Breast epithelium (tissue), 4 donors: ENCODE data around the gene PPP1R3A. TPM values are rescaled to one million over a fixed set of nuclear protein-coding genes. Genes with fewer than 3 reads are reported as not detected.

ENCODE experiments used
- DNase-seq, 2 donors: peaks; one replicate each; pipeline ENCODE4 v3.0.0-alpha.2; 2019; ENCODE audit warnings: low spot score in 2 of 2
- H3K27ac ChIP-seq, 2 donors: fragments of 200-600 bp; sonication (generic) in 1 of 2; one replicate each; pipeline ENCODE4 v1.5.1; 2016 to 2019; ENCODE audit warnings: mild to moderate bottlenecking in 1 of 2
- H3K27me3 ChIP-seq, 2 donors: fragments of 200-600 bp; sonication (generic) in 1 of 2; one replicate each; pipeline versions ENCODE4 v1.5.1 to v1.6.0; 2017 to 2019; ENCODE audit warnings: control low read depth in 1 of 2, mild to moderate bottlenecking in 1 of 2
- H3K36me3 ChIP-seq: fragments of 200-600 bp; one replicate; pipeline ENCODE4 v1.5.1; 2019
- H3K4me1 ChIP-seq, 2 donors: fragments of 200-600 bp; sonication (generic); one replicate each; pipeline ENCODE4 v1.5.1; 2016 to 2019; ENCODE audit warnings: control low read depth in 1 of 2
- H3K4me3 ChIP-seq, 3 donors: fragments of 200-600 bp; sonication (generic); 1 replicate in 2 of 3; 2 replicates in 1 of 3; pipeline ENCODE4 v1.5.1; 2016 to 2019; ENCODE audit warnings: mild to moderate bottlenecking in 3 of 3, moderate library complexity in 2 of 3
- H3K9me3 ChIP-seq, 2 donors: fragments of 200-600 bp; sonication (generic) in 1 of 2; one replicate each; pipeline ENCODE4 v1.5.1; 2016 to 2019; ENCODE audit warnings: control low read depth in 1 of 2
- POLR2A ChIP-seq: fragments of 450-650 bp; IDR thresholded peaks from one replicate; pipeline ENCODE4 v1.6.1; 2016; ENCODE audit warnings: antibody characterized with exemption, mild to moderate bottlenecking, moderate library complexity
- POLR2AphosphoS5 ChIP-seq, 3 donors: sonication (generic); formaldehyde crosslinking; IDR thresholded peaks; one replicate each; pipeline ENCODE4 v1.6.1; 2017; ENCODE audit warnings: antibody characterized with exemption in 3 of 3
- intact Hi-C: fragments of 100-400 bp; cut with DNase I; formaldehyde crosslinking; loops from one replicate; pipeline ENCODE4 v1.15.1; 2023; ENCODE audit warnings: low total_unique reads
- total RNA-seq, 3 donors: library from RNA; depleted of rRNA; stranded (reverse); fragments of >200 nt; gene quantifications; one replicate each; pipeline ENCODE4 v1.1.0, GENCODE V29; 2016
- TF ChIP-seq, protein P1 (sequence below), 3 donors: fragments of 450-650 bp; IDR thresholded peaks; one replicate each; pipeline ENCODE4 v1.5.1; 2016 to 2017; ENCODE audit warnings: antibody characterized with exemption in 3 of 3, mild to moderate bottlenecking in 3 of 3, moderate library complexity in 3 of 3

PPP1R3A gene
- total RNA-seq, 3 donors from 2014 or later, result not detected

DNA sequence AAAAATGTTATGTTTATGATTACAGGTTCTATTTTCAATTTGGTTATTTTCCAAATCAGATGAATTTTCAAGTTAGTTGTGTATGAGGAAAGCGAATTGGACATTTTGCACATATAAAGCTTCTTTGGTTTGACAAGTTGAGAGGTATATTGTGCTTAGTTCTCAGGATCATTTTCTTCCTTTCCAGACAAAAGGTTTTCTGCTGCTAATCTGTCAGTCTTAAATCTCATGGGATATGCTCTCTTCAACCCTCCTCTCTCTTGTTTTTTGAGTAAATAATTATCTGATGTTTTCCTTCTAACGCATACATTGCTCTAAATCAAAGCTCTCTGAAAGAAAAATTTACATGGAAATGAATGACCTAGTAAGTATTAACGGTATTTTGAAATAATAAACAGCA is 77.9 kb downstream of the PPP1R3A start:
- no peak for DNase-seq
- Histone ChIP-seq H3K9me3 (no peaks in the 10 kb centered on the region), H3K27me3 (no peaks in the 10 kb centered on the region), H3K36me3 (no peaks in the 10 kb centered on the region), H3K4me1 (no peaks in the 10 kb centered on the region), H3K4me3 (no peak overlapping the region), H3K27ac (no peak overlapping the region)
- TF ChIP-seq POLR2AphosphoS5 (IDR thresholded peaks at IDR 0.05), result no peak
- TF ChIP-seq, protein P1, sequence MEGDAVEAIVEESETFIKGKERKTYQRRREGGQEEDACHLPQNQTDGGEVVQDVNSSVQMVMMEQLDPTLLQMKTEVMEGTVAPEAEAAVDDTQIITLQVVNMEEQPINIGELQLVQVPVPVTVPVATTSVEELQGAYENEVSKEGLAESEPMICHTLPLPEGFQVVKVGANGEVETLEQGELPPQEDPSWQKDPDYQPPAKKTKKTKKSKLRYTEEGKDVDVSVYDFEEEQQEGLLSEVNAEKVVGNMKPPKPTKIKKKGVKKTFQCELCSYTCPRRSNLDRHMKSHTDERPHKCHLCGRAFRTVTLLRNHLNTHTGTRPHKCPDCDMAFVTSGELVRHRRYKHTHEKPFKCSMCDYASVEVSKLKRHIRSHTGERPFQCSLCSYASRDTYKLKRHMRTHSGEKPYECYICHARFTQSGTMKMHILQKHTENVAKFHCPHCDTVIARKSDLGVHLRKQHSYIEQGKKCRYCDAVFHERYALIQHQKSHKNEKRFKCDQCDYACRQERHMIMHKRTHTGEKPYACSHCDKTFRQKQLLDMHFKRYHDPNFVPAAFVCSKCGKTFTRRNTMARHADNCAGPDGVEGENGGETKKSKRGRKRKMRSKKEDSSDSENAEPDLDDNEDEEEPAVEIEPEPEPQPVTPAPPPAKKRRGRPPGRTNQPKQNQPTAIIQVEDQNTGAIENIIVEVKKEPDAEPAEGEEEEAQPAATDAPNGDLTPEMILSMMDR (IDR thresholded peaks at IDR 0.05), result no peak
- TF ChIP-seq POLR2A, result no peak
- intact Hi-C loops, result no loop called here

DNA sequence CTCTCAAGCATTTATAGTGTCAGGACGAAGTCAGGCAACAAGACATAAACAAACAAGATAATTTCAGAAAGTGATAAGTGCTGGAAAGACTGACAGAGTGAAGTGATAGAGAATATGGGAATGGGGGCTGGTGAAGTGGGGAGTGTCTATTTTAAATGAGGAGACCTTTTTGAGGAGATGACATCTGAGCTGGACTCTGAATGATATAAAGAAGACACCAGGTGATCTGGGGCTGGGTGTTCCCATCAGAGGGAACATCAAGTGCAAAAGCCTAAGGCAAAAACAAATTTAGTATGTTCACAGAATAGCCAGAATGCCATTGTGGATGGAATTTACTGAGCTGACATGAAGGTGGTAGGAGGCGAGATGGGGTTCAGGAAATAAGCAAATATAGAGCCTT is 83.4 kb downstream of the PPP1R3A start:
- Histone ChIP-seq H3K9me3 (no peaks in the 10 kb centered on the region), H3K4me3 (no peak overlapping the region), H3K4me1 (no peaks in the 10 kb centered on the region), H3K27me3 (no peaks in the 10 kb centered on the region), H3K27ac (no peak overlapping the region), H3K36me3 (no peaks in the 10 kb centered on the region)
- intact Hi-C loops, result no loop called here
- no peak for DNase-seq
- TF ChIP-seq POLR2AphosphoS5 (IDR thresholded peaks at IDR 0.05), result no peak
- TF ChIP-seq, protein P1 (IDR thresholded peaks at IDR 0.05), result no peak
- no peak for TF ChIP-seq POLR2A

DNA sequence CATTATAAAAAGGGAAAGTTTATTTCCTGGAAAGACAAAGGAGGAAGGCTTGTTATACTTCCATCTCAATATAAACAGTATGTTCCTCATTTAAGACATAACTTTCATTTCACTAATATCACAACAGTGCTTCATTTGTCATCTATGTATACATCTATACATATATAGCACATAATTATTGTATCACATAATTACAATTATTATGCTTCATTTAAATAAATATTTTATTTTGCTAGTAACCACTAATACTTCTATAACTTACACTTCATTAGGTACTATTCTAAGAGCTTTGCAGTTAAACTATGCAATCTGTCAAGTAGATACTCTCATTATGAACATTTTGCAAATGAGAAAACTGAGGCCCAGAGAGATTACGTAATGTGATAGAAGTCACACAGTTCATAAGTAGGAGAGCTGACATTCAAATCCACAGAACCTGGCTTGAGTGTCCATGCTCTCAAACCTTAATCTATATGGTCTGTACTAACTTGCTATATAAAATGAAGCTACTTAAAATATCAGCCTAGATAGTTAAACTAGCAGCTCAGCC is 86.5 kb downstream of the PPP1R3A start:
- Histone ChIP-seq H3K36me3 (no peaks in the 10 kb centered on the region), H3K27ac (no peak overlapping the region)
- no peak for TF ChIP-seq POLR2AphosphoS5 (IDR thresholded peaks at IDR 0.05)
- TF ChIP-seq POLR2A, result no peak

DNA sequence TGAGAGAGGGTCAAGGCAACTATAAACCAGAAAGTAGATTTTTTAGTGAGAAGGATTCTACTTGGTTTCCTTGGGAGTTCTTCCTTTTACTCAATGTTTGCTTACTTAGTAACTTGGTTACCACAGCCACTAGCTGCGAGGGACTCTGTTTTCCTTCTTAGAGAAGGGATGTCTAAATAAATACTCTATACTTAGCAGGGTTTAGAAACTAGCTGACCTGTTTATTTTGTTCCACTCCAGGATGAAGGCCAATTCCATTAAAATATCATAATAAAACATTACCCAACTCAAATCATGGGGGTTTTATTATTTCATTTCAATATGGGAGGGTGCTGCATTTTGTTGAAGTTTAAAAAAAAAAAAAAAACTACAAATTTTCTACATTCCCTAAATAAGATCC is 87.3 kb downstream of the PPP1R3A start:
- H3K9me3 ChIP-seq, result no peaks in the 10 kb centered on the region
- no peaks in the 10 kb centered on the region for H3K36me3 ChIP-seq
- intact Hi-C loops, result no loop called here
- no peak overlapping the region for H3K27ac ChIP-seq
- H3K4me3 ChIP-seq, result no peak overlapping the region
- no peak for DNase-seq
- no peak for TF ChIP-seq POLR2AphosphoS5 (IDR thresholded peaks at IDR 0.05)
- TF ChIP-seq, protein P1 (IDR thresholded peaks at IDR 0.05), result no peak
- TF ChIP-seq POLR2A, result no peak
- H3K4me1 ChIP-seq, result no peaks in the 10 kb centered on the region
- no peaks in the 10 kb centered on the region for H3K27me3 ChIP-seq

More for the DNA sequence above, 86.5 kb downstream of the PPP1R3A start:
- no peak for DNase-seq
- no peaks in the 10 kb centered on the region for H3K9me3 ChIP-seq
- H3K27me3 ChIP-seq, result no peaks in the 10 kb centered on the region
- H3K4me3 ChIP-seq, result no peak overlapping the region
- intact Hi-C loops, result no loop called here
- no peaks in the 10 kb centered on the region for H3K4me1 ChIP-seq

DNA sequence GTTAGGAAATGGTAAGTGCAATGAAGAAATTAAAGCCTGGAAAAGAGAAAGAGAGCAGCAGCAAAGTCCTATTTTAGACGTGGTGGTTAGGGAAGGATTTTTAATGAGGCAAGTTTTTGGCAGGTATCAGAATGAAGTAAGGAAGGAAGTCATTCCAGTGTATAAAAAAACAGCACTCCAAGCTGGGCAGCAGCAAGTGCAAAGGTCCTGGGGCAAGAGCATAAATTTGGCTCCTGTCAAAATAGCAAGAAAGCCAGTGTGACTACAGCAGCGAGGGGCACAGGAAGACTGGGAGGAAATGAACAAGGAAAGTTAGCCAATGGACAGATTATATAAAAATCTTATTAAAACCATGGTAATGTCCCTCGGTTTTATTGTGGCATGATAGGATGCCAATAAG is 90.2 kb downstream of the PPP1R3A start:
- no peak for DNase-seq
- H3K27ac ChIP-seq, result no peak overlapping the region
- H3K4me3 ChIP-seq, result no peak overlapping the region
- no peaks in the 10 kb centered on the region for H3K9me3 ChIP-seq
- H3K36me3 ChIP-seq, result no peaks in the 10 kb centered on the region
- no peaks in the 10 kb centered on the region for H3K4me1 ChIP-seq
- no peaks in the 10 kb centered on the region for H3K27me3 ChIP-seq
- no peak for TF ChIP-seq POLR2AphosphoS5 (IDR thresholded peaks at IDR 0.05)
- TF ChIP-seq, protein P1 (IDR thresholded peaks at IDR 0.05), result no peak
- TF ChIP-seq POLR2A, result no peak
- intact Hi-C loops, result no loop called here
